HepG2 (cell line): ENCODE data around the gene NDUFB10. TPM values are rescaled to one million over a fixed set of nuclear protein-coding genes. Genes with fewer than 3 reads are reported as not detected.

Source experiments
- ATAC-seq: fragments of 200-7000 bp; cut with Tn5 transposase; 3 replicates; pipeline ENCODE4 v1.9.1; 2020; ENCODE audit warnings: mild to moderate bottlenecking, moderate library complexity
- BruUV-seq: library from RNA; stranded (reverse); fragments of 400-500 nt; replicated peaks from 2 replicates; lab custom pipeline; 2021; lab: Mats Ljungman, UMichigan
- CTCF ChIA-PET: fragments of 300-600 bp; formaldehyde crosslinking; extraction: SDS; loops from one replicate; lab custom pipeline; 2021; ENCODE audit warnings: low total read pairs, inconsistent platforms, low intra/inter-chr PET ratio; lab: Yijun Ruan, JAX
- POLR2A ChIA-PET: fragments of 350-600 bp; sonication (Branson Sonifier 250); formaldehyde crosslinking; loops from one replicate; lab custom pipeline; 2020; ENCODE audit warnings: antibody characterized with exemption, inconsistent platforms; lab: Yijun Ruan, JAX
- DNase-seq: peaks from one replicate; pipeline ENCODE4 v3.0.0-alpha.2; 2015; ENCODE audit warnings: low spot score
- FAIRE-seq: peaks from 3 replicates; lab custom pipeline; 2011; peaks lifted over from hg19 to GRCh38; lab: Jason Lieb, UNC
- H2AFZ ChIP-seq: one replicate; pipeline ENCODE4 v1.6.1; 2011; ENCODE audit warnings: low read length, inconsistent platforms
- H3K27ac ChIP-seq: fragments of 300-600 bp; 3 replicates; pipeline ENCODE4 v1.8.0; 2011; ENCODE audit warnings: mixed run types, mild to moderate bottlenecking, mixed read lengths, low read length, inconsistent platforms; ENCODE audit not compliant: insufficient read depth; ENCODE audit errors: extremely low read length
- H3K27me3 ChIP-seq, 2 experiments: fragments of 200-600 bp in 1 of 2; 2 replicates in 1 of 2; 3 replicates in 1 of 2; pipeline versions ENCODE4 v1.6.0 to v1.8.0; 2011; ENCODE audit warnings: low read length in 2 of 2, mild to moderate bottlenecking in 2 of 2, moderate library complexity in 2 of 2, inconsistent platforms in 1 of 2; ENCODE audit not compliant: insufficient read depth in 2 of 2, control insufficient read depth in 1 of 2
- H3K36me3 ChIP-seq, 2 experiments: fragments of 200-600 bp in 1 of 2; replicated peaks in 1 of 2; 2 replicates in 1 of 2; 3 replicates in 1 of 2; pipeline versions ENCODE4 v1.5.1 to v1.8.0; 2011; ENCODE audit warnings: low read length in 2 of 2, inconsistent platforms in 1 of 2; ENCODE audit not compliant: insufficient read depth in 2 of 2, control insufficient read depth in 1 of 2
- H3K4me1 ChIP-seq: 2 replicates; pipeline ENCODE4 v1.5.1; 2012; ENCODE audit warnings: low read length, inconsistent platforms; ENCODE audit not compliant: insufficient read depth
- H3K4me2 ChIP-seq: 2 replicates; pipeline ENCODE4 v1.6.0; 2011; ENCODE audit warnings: low read depth, low read length, inconsistent platforms
- H3K4me3 ChIP-seq, 3 experiments: fragments of 200-600 bp in 1 of 3; sonication (generic), shearing (Covaris generic) in 1 of 3; replicated peaks in 1 of 3; 2 replicates each; pipeline ENCODE4 v1.5.1; 2011 to 2016; ENCODE audit warnings: low read length in 3 of 3, inconsistent platforms in 2 of 3, low read depth in 2 of 3, mild to moderate bottlenecking in 2 of 3, control low read depth in 1 of 3, mixed read lengths in 1 of 3; ENCODE audit not compliant: insufficient read depth in 1 of 3
- H3K79me2 ChIP-seq: one replicate; pipeline ENCODE4 v1.6.1; 2011; ENCODE audit warnings: low read length, inconsistent platforms; ENCODE audit not compliant: insufficient read depth
- H3K9ac ChIP-seq: 2 replicates; pipeline ENCODE4 v1.6.0; 2011; ENCODE audit warnings: mild to moderate bottlenecking, low read depth, low read length, inconsistent platforms; ENCODE audit not compliant: insufficient read depth
- H3K9me3 ChIP-seq: 2 replicates; pipeline ENCODE4 v1.5.1; 2012; ENCODE audit warnings: mild to moderate bottlenecking, low read length
- H4K20me1 ChIP-seq: 2 replicates; pipeline ENCODE4 v1.6.0; 2011; ENCODE audit warnings: inconsistent platforms, mild to moderate bottlenecking, low read length, moderate library complexity; ENCODE audit not compliant: insufficient read depth
- AGO1 ChIP-seq: fragments of 200-400 bp; formaldehyde crosslinking; IDR thresholded peaks from 2 replicates; pipeline ENCODE4 v1.6.1; 2017; ENCODE audit warnings: mild to moderate bottlenecking, low read depth, low read length, moderate library complexity; ENCODE audit not compliant: poor library complexity, severe bottlenecking
- ARID4A ChIP-seq: sonication (generic); formaldehyde crosslinking; IDR thresholded peaks from 2 replicates; pipeline ENCODE4 v1.5.0; 2020; ENCODE audit warnings: mild to moderate bottlenecking, missing genetic modification reagents, borderline replicate concordance
- CBFB ChIP-seq: sonication (generic); formaldehyde crosslinking; IDR thresholded peaks from 2 replicates; pipeline ENCODE4 v1.4.0; 2020; ENCODE audit warnings: missing genetic modification reagents
- CCDC6 ChIP-seq: sonication (generic); formaldehyde crosslinking; IDR thresholded peaks from 2 replicates; pipeline ENCODE4 v1.8.1; 2022; ENCODE audit warnings: mild to moderate bottlenecking, missing genetic modification reagents, moderate library complexity
- IRX3 ChIP-seq: sonication (generic); formaldehyde crosslinking; IDR thresholded peaks from 2 replicates; pipeline ENCODE4 v1.8.1; 2023; ENCODE audit warnings: mild to moderate bottlenecking, low read depth, missing genetic modification reagents, borderline replicate concordance
- NR2C2 ChIP-seq: sonication (generic); formaldehyde crosslinking; IDR thresholded peaks from 2 replicates; pipeline ENCODE4 v1.4.0; 2020; ENCODE audit warnings: missing genetic modification reagents, mild to moderate bottlenecking, moderate library complexity, borderline replicate concordance
- RFXANK ChIP-seq: IDR thresholded peaks from 2 replicates; pipeline ENCODE4 v1.6.1; 2016
- SIN3A ChIP-seq: IDR thresholded peaks from 2 replicates; pipeline ENCODE4 v1.6.1; 2011; ENCODE audit warnings: low read depth, mild to moderate bottlenecking, control low read depth, low read length, borderline replicate concordance
- SRSF1 ChIP-seq: fragments of 200-400 bp; formaldehyde crosslinking; optimal IDR thresholded peaks from 2 replicates; pipeline ENCODE3; 2017; ENCODE audit warnings: mild to moderate bottlenecking, low read depth, low read length, moderate library complexity
- TRAFD1 ChIP-seq: sonication (generic); formaldehyde crosslinking; IDR thresholded peaks from 2 replicates; pipeline ENCODE4 v1.5.1; 2020; ENCODE audit warnings: missing genetic modification reagents, mild to moderate bottlenecking, borderline replicate concordance
- ZNF207 ChIP-seq: fragments of 450-650 bp; IDR thresholded peaks from 2 replicates; pipeline ENCODE4 v1.6.1; 2016; ENCODE audit warnings: antibody characterized with exemption, borderline replicate concordance
- ZNF225 ChIP-seq: sonication (generic); formaldehyde crosslinking; IDR thresholded peaks from 2 replicates; pipeline ENCODE4 v1.4.0; 2020; ENCODE audit warnings: mild to moderate bottlenecking, missing genetic modification reagents
- ZNF432 ChIP-seq: sonication (generic); formaldehyde crosslinking; IDR thresholded peaks from 2 replicates; pipeline ENCODE4 v1.5.0; 2020; ENCODE audit warnings: missing genetic modification reagents, mild to moderate bottlenecking, borderline replicate concordance
- ZNF510 ChIP-seq: sonication (generic); formaldehyde crosslinking; IDR thresholded peaks from 2 replicates; pipeline ENCODE4 v1.4.0; 2020; ENCODE audit warnings: low read depth, mild to moderate bottlenecking, missing genetic modification reagents
- ZNF619 ChIP-seq: sonication (generic); formaldehyde crosslinking; IDR thresholded peaks from 2 replicates; pipeline ENCODE4 v1.4.0; 2020; ENCODE audit warnings: mild to moderate bottlenecking, missing genetic modification reagents
- ZNF775 ChIP-seq: sonication (generic); formaldehyde crosslinking; IDR thresholded peaks from 2 replicates; pipeline ENCODE4 v1.4.0; 2020; ENCODE audit warnings: missing genetic modification reagents, mild to moderate bottlenecking, moderate library complexity, borderline replicate concordance
- ZSCAN25 ChIP-seq: sonication (generic); formaldehyde crosslinking; IDR thresholded peaks from 2 replicates; pipeline ENCODE4 v1.8.0; 2022; ENCODE audit warnings: mild to moderate bottlenecking, missing genetic modification reagents
- WGBS: methylation state at CpG from one replicate; pipeline ENCODE4 v1.1.6; 2017; ENCODE audit warnings: low lambda C conversion rate; 5-methylcytosine and 5-hydroxymethylcytosine counted together
- in situ Hi-C: cut with HindIII; loops from 2 replicates; pipeline ENCODE4 v1.10.0; 2017; ENCODE audit warnings: low pct_unique_long_range_greater_than_20kb; ENCODE audit not compliant: extremely low pct_ligation_motif_present
- intact Hi-C: fragments of 100-400 bp; cut with micrococcal nuclease; formaldehyde crosslinking; loops from one replicate; pipeline ENCODE4 v1.10.0; 2022; ENCODE audit not compliant: unreplicated experiment
- polyA plus RNA-seq, 8 experiments: library from polyadenylated mRNA; depleted of rRNA in 3 of 8; stranded (reverse) in 7 of 8; unstranded in 1 of 8; fragments of >200 nt; fragmentation: Illumina TruSeq in 4 of 8; extraction: Trizol in 4 of 8; gene quantifications; 2 replicates each; pipeline versions ENCODE4 v1.2.1 to v1.2.3, GENCODE V29; 2011 to 2016; ENCODE audit warnings: low read depth in 4 of 8, missing spikeins in 1 of 8, mixed read lengths in 1 of 8; ENCODE audit not compliant: insufficient read depth in 1 of 8
- total RNA-seq, 5 experiments: library from RNA; depleted of rRNA; stranded (reverse); fragments of >200 nt; fragmentation: Illumina TruSeq; extraction: Trizol; gene quantifications; 2 replicates each; pipeline ENCODE4 v1.2.3, GENCODE V29; 2016; ENCODE audit warnings: low read depth in 1 of 5

NDUFB10 gene
- total and polyA plus RNA-seq, 2 of the 13 experiments (the other 11 are each of a cell fraction or from before 2014, with no cell fraction given), result 68.6 to 157 TPM

GRCh38 chr16:2008631-2009163 is 49.4 kb downstream of the NDUFB10 start (continued):
- TF ChIP-seq SIN3A (peak; percentile 38; the same call in 1 of the 2 replicates), ZNF225 (CRISPR knock-in tag) (no peak), ARID4A (CRISPR knock-in tag) (peak; percentile 58; the same call in 1 of the 2 replicates), ZNF775 (CRISPR knock-in tag) (no peak)

DNA sequence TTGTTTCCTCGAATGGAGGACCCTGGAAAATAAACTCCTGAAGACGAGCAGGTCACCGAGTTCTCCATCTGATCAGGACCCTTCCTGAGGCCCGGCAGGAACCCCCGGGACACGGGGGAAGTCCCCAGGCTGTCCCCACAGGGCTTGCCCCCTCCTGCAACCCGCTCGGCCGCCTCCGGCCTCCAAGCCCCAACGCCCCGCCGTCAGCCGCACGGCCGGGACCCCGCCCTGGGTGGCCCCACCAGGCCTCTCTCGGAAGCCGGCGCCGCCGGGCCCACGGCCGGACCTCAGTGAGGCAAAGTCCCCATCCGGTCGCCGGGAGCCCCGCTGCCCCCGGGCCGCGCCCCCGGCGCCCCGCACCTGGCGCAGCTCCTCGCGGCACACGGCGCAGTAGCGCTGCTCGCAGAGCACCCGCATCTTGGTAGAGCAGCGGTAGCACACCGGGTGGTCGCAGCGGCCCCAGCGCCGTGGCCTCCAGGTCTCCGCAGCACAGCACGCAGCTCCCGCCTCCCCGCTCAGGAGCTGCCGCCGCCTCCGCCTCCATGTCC is 49.9 kb downstream of the NDUFB10 start:
- Histone ChIP-seq H3K27me3 (no peaks in the 10 kb centered on the region), H3K4me3 (peak overlapping the region; percentile 76 to 81 (median 79)), H4K20me1 (peaks cover 13% of the 10 kb centered on the region; the same call in 1 of the 2 replicates), H3K27ac (peak overlapping the region; percentile 78), H2AFZ (no peak overlapping the region), H3K79me2 (peaks cover 49% of the 10 kb centered on the region), H3K4me1 (peaks cover 69% of the 10 kb centered on the region), H3K4me2 (peak overlapping the region; percentile 83), H3K9ac (peak overlapping the region; percentile 93), H3K36me3 (no peaks in the 10 kb centered on the region; a peak in 1 of 5 replicates), H3K9me3 (no peaks in the 10 kb centered on the region)
- in situ Hi-C loops (no loop called here), intact Hi-C loops (no loop called here)
- peak; percentile 6 for ATAC-seq
- no peak for DNase-seq
- POLR2A ChIA-PET, result interaction anchor here (0.6 to 2.1 kb wide), 17 partner anchors 9 to 241 kb away, joined by 3 to 16 read pairs (median 4); partner anchors contain the start of genes GFER, NHERF2, NPW and RPS2
- BruUV-seq, result no TSS peak
- WGBS, result 0% methylated on average over 14 of the region's 55 CpGs
- CTCF ChIA-PET, result interaction anchor here (1.4 kb wide), 1 partner anchor 131 kb away, joined by 4 read pairs; no protein-coding TSS in a partner anchor
- no peak for FAIRE-seq
- no peak for TF ChIP-seq ZNF432
- TF ChIP-seq RFXANK, result no peak
- TF ChIP-seq SRSF1, result no peak
- no peak for TF ChIP-seq IRX3 (CRISPR knock-in tag)
- peak; percentile 61; the same call in 1 of the 2 replicates for TF ChIP-seq ZSCAN25 (CRISPR knock-in tag)
- no peak for TF ChIP-seq CCDC6 (CRISPR knock-in tag)
- TF ChIP-seq AGO1, result no peak
- TF ChIP-seq ZNF510 (CRISPR knock-in tag), result no peak
- no peak for TF ChIP-seq ZNF619 (CRISPR knock-in tag)
- no peak for TF ChIP-seq TRAFD1
- no peak for TF ChIP-seq NR2C2
- 0 out of 2 replicates have a peak, but pooled peaks have one; percentile 8 for TF ChIP-seq CBFB (CRISPR knock-in tag)
- TF ChIP-seq ZNF207, result no peak
